ENCODE results near the gene PCDHGB3. TPM values are rescaled to one million over a fixed set of nuclear protein-coding genes. Genes with fewer than 3 reads are reported as not detected.
"Not testable (repeated sequence)": the region's sequence is repeated elsewhere in the genome, so short reads cannot be mapped to it uniquely, and the experiment has no call there.

PCDHGB3 gene
- total RNA-seq, 3 donors from 2014 or later, result 5.3 to 10.2 (median 8.6) TPM

DNA sequence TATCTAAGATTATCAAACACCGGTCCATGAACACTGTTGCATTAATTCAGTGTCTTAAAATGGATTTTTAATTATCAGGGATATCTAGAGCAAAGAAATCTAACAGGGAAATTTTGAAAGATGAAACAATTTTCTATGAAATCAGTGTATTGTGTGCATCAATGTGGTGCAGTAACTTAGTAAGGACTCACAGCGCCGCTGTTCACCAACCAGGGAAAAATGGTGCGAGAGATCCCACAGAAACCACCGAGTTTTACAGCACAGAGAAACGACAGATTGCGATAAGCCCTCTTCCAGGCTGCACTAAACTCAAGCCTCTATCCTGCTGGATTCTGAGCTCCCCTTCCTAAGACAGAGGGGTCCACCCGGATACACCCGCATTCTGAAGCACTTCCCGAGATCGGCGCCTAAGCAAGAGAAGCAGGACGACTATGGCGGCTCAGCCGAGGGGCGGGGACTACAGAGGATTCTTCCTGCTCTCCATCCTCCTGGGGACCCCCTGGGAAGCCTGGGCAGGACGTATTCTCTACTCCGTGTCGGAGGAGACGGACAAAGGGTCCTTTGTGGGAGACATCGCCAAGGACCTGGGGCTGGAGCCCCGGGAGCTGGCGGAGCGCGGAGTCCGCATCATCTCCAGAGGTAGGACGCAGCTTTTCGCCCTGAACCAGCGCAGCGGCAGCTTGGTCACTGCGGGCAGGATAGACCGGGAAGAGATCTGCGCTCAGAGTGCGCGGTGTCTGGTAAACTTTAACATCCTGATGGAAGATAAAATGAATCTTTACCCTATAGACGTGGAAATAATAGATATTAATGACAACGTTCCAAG, 12.6 kb downstream of the PCDHGB3 start, which contains the start of gene PCDHGA7:
TSS of gene PCDHGA7 (plus strand) at position 274 of the 826 bp plus-strand sequence. CDS start at position 432, 158 bp downstream.
- Histone ChIP-seq H3K9me3 (peaks cover 67 to 96% of the 10 kb centered on the region in 2 donors), H3K4me1 (no peaks in the 10 kb centered on the region), H3K27me3 (no peaks in the 10 kb centered on the region), H3K4me3 (peak within 1 kb of the TSS in 2 of 3 donors; percentile 27 to 48), H3K27ac (no peak within 1 kb of the TSS), H3K36me3 (no peaks in the 10 kb centered on the region)
- TF ChIP-seq, protein P1, sequence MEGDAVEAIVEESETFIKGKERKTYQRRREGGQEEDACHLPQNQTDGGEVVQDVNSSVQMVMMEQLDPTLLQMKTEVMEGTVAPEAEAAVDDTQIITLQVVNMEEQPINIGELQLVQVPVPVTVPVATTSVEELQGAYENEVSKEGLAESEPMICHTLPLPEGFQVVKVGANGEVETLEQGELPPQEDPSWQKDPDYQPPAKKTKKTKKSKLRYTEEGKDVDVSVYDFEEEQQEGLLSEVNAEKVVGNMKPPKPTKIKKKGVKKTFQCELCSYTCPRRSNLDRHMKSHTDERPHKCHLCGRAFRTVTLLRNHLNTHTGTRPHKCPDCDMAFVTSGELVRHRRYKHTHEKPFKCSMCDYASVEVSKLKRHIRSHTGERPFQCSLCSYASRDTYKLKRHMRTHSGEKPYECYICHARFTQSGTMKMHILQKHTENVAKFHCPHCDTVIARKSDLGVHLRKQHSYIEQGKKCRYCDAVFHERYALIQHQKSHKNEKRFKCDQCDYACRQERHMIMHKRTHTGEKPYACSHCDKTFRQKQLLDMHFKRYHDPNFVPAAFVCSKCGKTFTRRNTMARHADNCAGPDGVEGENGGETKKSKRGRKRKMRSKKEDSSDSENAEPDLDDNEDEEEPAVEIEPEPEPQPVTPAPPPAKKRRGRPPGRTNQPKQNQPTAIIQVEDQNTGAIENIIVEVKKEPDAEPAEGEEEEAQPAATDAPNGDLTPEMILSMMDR (IDR thresholded peaks at IDR 0.05), result no peak
- TF ChIP-seq POLR2AphosphoS5 (IDR thresholded peaks at IDR 0.05) (no peak), POLR2A (IDR thresholded peaks at IDR 0.05) (no peak)
- intact Hi-C loops (cut with DNase I; ENCODE audit: low total_unique reads), result no loop called here
- DNase-seq (ENCODE audit: low spot score in 2 of 2), result no peak

DNA sequence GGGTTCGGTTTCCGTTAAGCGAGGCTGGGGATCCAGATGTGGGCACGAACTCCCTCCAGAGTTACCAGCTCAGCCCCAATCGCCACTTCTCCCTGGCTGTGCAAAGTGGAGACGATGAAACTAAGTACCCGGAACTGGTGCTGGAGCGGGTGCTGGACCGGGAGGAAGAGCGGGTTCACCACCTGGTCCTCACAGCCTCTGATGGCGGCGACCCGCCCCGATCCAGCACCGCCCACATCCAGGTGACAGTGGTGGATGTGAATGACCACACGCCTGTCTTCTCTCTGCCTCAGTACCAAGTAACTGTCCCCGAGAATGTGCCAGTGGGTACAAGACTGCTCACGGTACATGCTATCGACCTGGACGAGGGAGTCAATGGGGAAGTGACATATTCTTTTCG, 13.3 kb downstream of the PCDHGB3 start:
- no peak overlapping the region for H3K27ac ChIP-seq
- H3K4me1 ChIP-seq, result no peaks in the 10 kb centered on the region
- H3K4me3 ChIP-seq, result peak overlapping the region in 1 of 3 donors; percentile 48
- H3K9me3 ChIP-seq, result peaks cover 67 to 93% of the 10 kb centered on the region in 2 donors
- DNase-seq (ENCODE audit: low spot score in 2 of 2), result no peak
- no peaks in the 10 kb centered on the region for H3K36me3 ChIP-seq
- intact Hi-C loops (cut with DNase I; ENCODE audit: low total_unique reads), result no loop called here
- TF ChIP-seq POLR2AphosphoS5 (IDR thresholded peaks at IDR 0.05) (no peak), POLR2A (IDR thresholded peaks at IDR 0.05) (no peak)
- TF ChIP-seq, protein P1 (IDR thresholded peaks at IDR 0.05), result no peak
- H3K27me3 ChIP-seq, result no peaks in the 10 kb centered on the region

DNA sequence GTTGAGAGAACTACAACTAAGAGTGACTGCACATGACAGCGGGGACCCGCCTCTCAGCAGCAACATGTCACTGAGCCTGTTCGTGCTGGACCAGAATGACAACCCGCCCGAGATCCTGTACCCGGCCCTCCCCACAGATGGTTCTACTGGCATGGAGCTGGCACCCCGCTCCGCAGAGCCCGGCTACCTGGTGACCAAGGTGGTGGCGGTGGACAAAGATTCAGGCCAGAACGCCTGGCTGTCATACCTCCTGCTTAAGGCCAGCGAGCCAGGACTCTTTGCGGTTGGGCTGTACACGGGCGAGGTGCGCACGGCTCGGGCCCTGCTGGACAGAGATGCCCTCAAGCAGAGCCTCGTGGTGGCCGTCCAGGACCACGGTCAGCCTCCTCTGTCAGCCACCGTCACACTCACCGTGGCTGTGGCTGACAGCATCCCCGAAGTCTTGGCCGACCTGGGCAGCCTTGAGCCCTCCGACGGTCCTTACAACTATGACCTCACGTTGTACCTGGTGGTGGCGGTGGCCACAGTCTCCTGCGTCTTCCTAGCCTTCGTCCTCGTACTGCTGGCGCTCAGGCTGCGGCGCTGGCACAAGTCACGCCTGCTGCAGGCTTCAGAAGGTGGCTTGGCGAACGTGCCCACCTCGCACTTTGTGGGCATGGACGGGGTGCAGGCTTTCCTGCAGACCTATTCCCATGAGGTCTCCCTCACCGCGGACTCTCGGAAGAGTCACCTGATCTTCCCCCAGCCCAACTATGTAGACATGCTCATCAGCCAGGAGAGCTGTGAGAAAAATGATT, 14.6 kb downstream of the PCDHGB3 start:
- Histone ChIP-seq H3K4me3 (no peak overlapping the region), H3K4me1 (no peaks in the 10 kb centered on the region), H3K9me3 (peaks cover 79 to 93% of the 10 kb centered on the region in 2 donors), H3K36me3 (no peaks in the 10 kb centered on the region), H3K27me3 (no peaks in the 10 kb centered on the region), H3K27ac (no peak overlapping the region)
- TF ChIP-seq, protein P1 (IDR thresholded peaks at IDR 0.05), result no peak
- no peak for TF ChIP-seq POLR2A (IDR thresholded peaks at IDR 0.05)
- no peak for TF ChIP-seq POLR2AphosphoS5 (IDR thresholded peaks at IDR 0.05)
- DNase-seq (ENCODE audit: low spot score in 2 of 2), result no peak
- intact Hi-C loops (cut with DNase I; ENCODE audit: low total_unique reads), result no loop called here

DNA sequence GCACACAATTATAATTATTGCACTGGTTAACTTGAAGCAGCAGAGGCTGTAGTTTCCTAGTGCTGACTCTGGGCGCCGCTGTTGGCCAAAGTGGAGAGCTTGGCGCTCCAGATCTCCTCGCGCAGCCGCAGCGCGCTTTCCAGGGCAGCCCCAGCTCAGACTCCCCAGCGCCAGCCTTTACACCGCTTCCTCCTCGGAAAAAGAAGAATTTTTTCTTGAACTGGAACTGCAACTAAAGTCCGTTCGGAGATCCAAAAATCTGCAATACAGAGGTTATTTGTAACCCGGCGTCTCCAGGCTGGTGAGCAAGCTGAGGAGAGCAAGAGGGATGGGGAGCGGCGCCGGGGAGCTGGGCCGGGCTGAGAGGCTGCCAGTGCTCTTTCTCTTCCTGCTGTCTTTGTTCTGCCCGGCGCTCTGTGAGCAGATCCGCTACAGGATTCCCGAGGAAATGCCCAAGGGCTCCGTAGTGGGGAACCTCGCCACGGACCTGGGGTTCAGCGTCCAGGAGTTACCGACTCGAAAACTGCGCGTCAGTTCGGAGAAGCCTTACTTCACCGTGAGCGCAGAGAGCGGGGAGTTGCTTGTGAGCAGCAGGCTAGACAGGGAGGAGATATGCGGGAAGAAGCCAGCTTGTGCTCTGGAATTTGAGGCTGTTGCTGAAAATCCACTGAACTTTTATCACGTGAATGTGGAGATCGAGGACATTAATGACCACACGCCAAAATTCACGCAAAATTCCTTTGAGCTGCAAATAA, 17.7 kb downstream of the PCDHGB3 start, which contains the start of gene PCDHGB4:
TSS of gene PCDHGB4 (plus strand) at position 142 of the 755 bp plus-strand sequence. CDS start at position 329, 187 bp downstream.
- H3K4me1 ChIP-seq; H3K27ac ChIP-seq; H3K36me3 ChIP-seq; DNase-seq (ENCODE audit: low spot score in 2 of 2); intact Hi-C loops (cut with DNase I; ENCODE audit: low total_unique reads); H3K27me3 ChIP-seq: not testable (repeated sequence)
- peak within 1 kb of the TSS in 1 of 3 donors; percentile 37 for H3K4me3 ChIP-seq
- H3K9me3 ChIP-seq, result peaks cover 80 to 95% of the 10 kb centered on the region in 2 donors

DNA sequence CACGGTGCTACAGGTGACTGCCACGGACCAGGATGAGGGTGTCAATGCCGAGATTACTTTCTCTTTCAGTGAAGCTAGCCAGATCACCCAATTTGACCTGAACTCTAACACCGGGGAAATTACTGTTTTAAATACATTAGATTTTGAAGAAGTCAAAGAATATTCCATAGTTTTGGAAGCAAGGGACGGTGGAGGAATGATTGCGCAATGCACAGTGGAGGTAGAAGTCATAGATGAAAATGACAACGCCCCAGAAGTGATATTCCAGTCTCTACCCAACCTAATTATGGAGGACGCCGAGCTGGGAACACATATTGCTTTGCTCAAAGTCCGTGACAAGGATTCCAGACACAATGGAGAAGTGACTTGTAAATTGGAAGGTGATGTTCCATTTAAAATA, 18.6 kb downstream of the PCDHGB3 start:
- TF ChIP-seq POLR2AphosphoS5 (IDR thresholded peaks at IDR 0.05) (no peak), POLR2A (IDR thresholded peaks at IDR 0.05) (no peak)
- TF ChIP-seq, protein P1 (IDR thresholded peaks at IDR 0.05), result no peak
- H3K36me3 ChIP-seq, result no peaks in the 10 kb centered on the region
- peak overlapping the region in 1 of 3 donors; percentile 20 for H3K4me3 ChIP-seq
- H3K27ac ChIP-seq, result no peak overlapping the region
- no peaks in the 10 kb centered on the region for H3K4me1 ChIP-seq
- intact Hi-C loops (cut with DNase I; ENCODE audit: low total_unique reads), result no loop called here
- H3K9me3 ChIP-seq, result peaks cover 80 to 95% of the 10 kb centered on the region in 2 donors
- no peak for DNase-seq (ENCODE audit: low spot score in 2 of 2)
- no peaks in the 10 kb centered on the region for H3K27me3 ChIP-seq
